ENCODE results near the gene TMEM151B.

The TMEM151B gene

GRCh38 chr6:44250718-44251123 lies 19.5 kb upstream of the TMEM151B start:
- no peak for DNase-seq (ENCODE audit: low spot score)

GRCh38 chr6:44251576-44252524 lies 18.4 kb upstream of the TMEM151B start:
- DNase-seq (ENCODE audit: low spot score), result no peak

GRCh38 chr6:44253307-44254101 lies 16.7 kb upstream of the TMEM151B start:
- no peak for DNase-seq (ENCODE audit: low spot score)

- DNase-seq (ENCODE audit: low spot score), result no peak
Observed at GRCh38 chr6:44254191-44255104, 15.8 kb upstream of the TMEM151B start.

- no peak for DNase-seq (ENCODE audit: low spot score)
Observed at GRCh38 chr6:44255105-44255808, 15.0 kb upstream of the TMEM151B start.

- no peak for DNase-seq (ENCODE audit: low spot score)
Observed at GRCh38 chr6:44255871-44256774, 14.1 kb upstream of the TMEM151B start.

- DNase-seq (ENCODE audit: low spot score), result no peak
Observed at GRCh38 chr6:44256775-44257024, 13.6 kb upstream of the TMEM151B start.

GRCh38 chr6:44257025-44257752 lies 13.1 kb upstream of the TMEM151B start, which contains the start of gene SLC35B2:
SLC35B2 (minus strand) TSS chr6:44257528; CDS start chr6:44257410, 118 bp downstream.
- peak; percentile 92 for DNase-seq (ENCODE audit: low spot score)

GRCh38 chr6:44257753-44258324 lies 12.4 kb upstream of the TMEM151B start:
- DNase-seq (ENCODE audit: low spot score), result no peak

- DNase-seq (ENCODE audit: low spot score), result no peak
Observed at GRCh38 chr6:44258325-44258863, 11.9 kb upstream of the TMEM151B start.

- DNase-seq (ENCODE audit: low spot score), result no peak
Observed at GRCh38 chr6:44258921-44259320, 11.3 kb upstream of the TMEM151B start.

GRCh38 chr6:44260011-44260410 lies 10.2 kb upstream of the TMEM151B start:
- no peak for DNase-seq (ENCODE audit: low spot score)

GRCh38 chr6:44260451-44261297 lies 9.6 kb upstream of the TMEM151B start:
- no peak for DNase-seq (ENCODE audit: low spot score)

- DNase-seq (ENCODE audit: low spot score), result no peak
Observed at GRCh38 chr6:44261581-44261980, 8.7 kb upstream of the TMEM151B start.

GRCh38 chr6:44262467-44263353 lies 7.5 kb upstream of the TMEM151B start:
- DNase-seq (ENCODE audit: low spot score), result no peak

GRCh38 chr6:44263354-44264100 lies 6.7 kb upstream of the TMEM151B start:
- DNase-seq (ENCODE audit: low spot score), result peak; percentile 50
